ENCODE results near the gene ALAS1.
A peak's percentile ranks its signal among the peaks of the same experiment; 100 is the strongest.

ALAS1 gene

DNA sequence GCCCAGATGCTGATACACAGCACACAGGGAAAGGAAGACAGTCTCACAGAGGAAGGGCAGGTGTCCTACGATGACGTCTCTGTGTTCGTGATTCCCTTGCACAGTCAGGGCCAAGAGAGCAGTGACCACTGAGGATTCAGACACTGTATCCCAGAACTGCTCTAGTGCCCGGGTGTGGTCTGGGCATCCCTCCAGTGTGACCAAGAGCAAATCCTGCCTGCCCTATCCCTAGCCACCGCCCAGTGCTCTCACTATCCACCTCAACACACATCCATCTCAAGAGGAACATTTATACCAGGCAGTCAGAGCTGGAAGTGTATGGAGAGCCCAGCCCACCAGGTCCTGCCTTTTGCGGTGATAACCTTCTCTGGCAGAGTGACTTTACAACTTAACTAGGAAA lies 51.7 kb downstream of the ALAS1 start:
- DNase-seq (ENCODE audit: low read depth) = no peak

DNA sequence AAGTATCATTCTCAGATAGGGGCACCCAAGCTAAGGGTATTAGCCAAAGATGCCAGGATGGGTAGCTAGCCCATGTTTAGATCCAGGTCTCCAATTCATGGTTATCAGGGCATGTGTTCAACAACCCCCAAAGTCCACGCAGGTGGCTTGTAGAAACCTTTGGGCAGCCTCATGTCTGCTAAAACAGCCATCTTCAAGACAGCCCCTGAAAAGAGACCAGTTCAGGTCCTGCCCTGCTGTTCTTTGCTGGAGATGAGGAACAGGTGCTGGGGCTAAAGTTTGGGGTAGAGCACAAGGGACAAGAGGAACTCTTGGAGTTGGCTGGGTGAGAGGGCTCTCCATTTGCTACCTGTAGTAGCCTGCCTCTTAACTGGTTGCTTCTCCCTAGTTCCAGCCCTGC lies 52.2 kb downstream of the ALAS1 start:
- no peak for DNase-seq (ENCODE audit: low read depth)

DNA sequence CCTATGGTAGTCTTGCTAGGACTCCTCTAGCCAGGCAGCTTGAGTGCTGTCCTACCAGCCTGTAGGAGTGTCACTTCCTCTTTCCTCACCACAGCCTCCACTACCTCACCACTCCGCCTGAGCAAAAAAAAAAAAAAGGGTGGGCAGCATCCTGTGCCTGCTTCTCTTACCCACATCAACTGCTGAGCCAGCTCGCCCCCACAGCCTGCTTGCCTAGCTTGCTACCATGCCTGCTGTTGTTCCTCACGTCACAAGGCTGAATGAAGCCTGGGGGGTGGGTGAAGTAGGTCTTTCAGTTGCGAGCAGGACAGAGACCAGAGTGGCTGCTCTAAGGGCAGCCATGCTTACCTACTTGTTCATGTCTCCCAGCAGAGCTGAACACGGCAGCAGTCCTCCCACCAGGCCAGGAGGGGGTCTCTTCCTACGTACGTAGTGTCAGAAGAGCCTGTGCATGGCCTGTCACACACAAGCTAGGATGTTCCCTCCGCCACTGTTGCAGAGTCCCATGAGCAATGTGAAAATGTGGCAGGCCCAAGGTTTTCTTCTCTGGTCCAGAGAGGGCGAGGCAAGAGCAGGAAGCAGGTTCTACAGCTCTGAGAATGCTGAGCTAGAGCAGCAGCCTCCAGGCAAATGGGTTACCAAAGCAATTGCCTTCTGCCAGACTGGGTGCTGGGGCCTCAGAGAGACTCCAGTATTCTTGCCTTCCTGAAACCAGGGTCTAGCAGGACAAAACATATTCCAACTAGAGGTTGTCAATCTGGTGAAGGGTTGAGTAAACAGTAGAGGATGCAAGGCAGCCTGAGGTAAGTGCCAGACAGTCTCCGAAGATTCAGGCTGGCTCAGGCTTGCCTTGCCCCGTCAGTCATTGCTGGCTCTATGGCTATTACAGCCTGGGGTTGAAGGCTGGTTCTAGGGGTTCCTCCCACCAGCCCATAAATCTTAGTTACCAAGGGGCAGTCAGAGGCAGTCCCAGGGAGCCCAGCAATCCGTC lies 55.6 kb downstream of the ALAS1 start:
- peak; percentile 71 for DNase-seq (ENCODE audit: low read depth)

DNA sequence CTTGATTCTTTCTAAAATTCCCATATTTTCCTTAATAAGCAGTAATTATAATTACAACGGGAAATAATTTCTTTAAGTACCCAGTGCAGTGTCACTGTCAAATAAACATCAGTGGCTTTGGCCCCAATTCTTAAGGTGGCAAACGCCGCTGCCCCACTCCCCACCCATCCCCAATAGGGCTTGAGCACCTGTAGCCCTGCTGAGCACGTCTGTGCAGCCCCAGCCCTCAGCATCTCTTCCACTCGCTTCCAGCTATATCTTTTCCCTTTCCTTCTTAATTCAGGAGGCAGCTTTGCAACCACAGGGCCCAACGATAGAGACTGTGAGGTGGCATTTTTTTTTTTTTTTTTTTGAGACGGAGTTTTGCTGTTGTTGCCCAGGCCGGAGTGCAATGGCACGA lies 56.6 kb downstream of the ALAS1 start:
- DNase-seq (ENCODE audit: low read depth) = no peak

DNA sequence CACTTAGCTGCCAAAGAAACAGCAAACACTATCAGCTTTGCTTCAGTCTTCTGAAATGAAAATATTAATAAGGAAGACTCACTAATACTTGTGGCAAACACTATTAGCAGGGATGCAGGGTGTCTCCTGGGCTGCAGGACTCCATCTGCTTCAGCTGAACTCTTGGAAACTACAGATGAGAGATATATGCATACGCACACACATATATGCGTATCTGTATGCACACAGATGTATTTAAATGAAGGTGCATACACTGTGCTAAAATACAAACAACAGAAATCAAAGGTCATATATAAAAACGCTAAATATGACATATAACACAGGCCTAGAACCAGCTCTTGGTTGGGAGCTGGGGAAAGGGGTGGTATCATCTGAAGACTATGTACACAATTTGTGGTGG lies 58.2 kb downstream of the ALAS1 start:
- no peak for DNase-seq (ENCODE audit: low read depth)

DNA sequence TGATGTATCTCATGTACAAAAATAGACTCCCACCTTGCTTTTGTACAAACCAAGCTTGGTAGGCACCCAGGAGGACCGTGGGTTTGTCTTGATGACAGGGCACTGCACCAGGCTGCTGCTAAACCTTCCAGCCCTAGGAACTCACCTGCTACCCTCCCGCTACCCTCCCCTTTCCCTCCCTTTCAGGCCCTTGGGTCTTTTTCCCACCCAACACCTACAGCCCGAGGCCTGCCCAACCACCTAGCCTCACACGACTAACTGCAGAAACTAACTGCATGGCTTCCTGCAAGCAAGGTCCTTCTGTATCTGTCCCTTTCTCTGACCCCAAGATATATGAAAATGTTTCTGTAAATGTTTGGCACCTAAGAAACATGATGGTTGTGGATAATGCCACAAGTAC lies 58.7 kb downstream of the ALAS1 start:
- no peak for DNase-seq (ENCODE audit: low read depth)

DNA sequence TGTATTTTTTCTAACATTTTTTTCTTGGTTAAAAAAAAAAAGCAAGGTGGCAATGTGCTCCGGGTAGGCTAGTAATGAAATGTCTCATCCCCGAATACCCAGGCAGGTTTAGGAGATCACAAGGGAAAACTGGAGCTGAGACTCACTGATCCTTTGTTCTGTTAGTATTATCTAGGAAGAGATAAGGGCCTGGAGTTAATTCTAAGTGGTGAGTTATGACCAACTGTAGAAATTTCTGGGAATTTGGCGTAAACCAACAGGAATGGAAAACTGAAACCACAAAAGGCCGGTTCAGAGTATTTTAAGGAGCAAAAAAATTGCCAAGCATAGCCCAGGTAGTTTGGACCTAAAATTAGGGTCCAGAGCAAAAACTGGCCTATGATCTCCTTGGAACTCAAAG lies 60.0 kb downstream of the ALAS1 start:
- no peak for DNase-seq (ENCODE audit: low read depth)

DNA sequence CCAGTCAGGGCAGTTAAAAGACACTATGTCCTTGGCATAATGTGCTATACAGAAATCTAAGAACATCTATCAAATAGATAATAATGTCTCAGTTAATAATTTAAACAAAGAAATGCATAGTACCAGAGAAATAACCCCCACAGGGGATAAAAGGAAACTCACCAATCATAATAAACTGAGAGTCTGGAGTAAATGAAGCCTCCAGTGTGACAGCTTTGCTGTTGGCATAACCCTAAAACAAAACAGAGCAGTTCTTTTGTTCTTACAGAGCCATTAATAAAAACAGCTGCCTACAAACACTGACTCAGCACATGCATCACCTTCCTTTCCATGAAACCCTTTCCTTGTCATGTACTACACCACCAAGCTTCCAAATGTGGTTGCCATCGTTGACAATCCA lies 61.1 kb downstream of the ALAS1 start:
- no peak for DNase-seq (ENCODE audit: low read depth)

DNA sequence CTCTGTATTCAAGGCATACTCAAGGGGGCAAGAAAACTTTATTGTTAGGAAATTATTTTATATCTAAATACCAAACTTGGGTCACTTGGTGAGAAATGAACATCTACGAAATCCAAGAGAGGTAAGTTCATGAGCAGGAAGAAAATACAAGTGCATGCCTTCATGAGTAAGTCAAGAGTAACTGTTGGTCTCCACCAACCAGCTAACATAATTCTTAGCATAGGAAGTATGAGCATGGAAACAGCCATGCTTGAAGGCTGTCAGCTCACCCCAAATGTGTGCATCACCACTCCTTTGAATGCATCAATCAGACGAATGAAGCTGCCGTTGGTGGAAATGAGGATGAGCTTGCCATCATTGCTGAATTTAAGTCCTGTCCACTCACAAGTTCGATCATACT lies 61.5 kb downstream of the ALAS1 start:
- DNase-seq (ENCODE audit: low read depth) = no peak

DNA sequence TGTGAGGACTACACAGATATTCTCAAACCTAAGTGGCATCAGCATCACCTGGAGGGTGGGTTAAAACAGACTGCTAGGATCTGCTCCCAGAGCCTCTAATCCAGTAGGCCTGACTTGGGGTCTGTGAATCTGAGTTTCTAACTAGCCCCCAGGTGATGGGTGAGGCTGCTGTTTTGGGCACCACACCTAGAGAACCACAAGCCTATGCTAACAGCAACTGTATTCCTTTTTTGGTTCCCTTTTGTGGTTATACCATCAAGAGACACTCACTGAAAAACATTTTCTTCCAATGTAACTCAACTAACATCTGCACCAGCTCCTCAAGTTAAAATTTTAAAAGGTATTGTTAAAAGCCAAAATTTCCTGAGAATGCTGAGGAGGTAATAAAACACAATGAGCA lies 64.5 kb downstream of the ALAS1 start:
- no peak for DNase-seq (ENCODE audit: low read depth)
